NCI-H524 treated with DMSO at 0.1 percent for 48 hours (cell line): ENCODE results near the gene SCGB2B2.
A peak's percentile ranks its signal among the peaks of the same experiment; 100 is the strongest.
"Not testable (repeated sequence)": the region's sequence is repeated elsewhere in the genome, so short reads cannot be mapped to it uniquely, and the experiment has no call there.

Experiments used
- DNase-seq: peaks from one replicate; lab custom pipeline; 2025; lab: John Stamatoyannopoulos, UW

Gene SCGB2B2

GRCh38 chr19:34676697-34677385 lies at the start of gene SCGB2B2:
Gene SCGB2B2 (minus strand): TSS chr19:34677159. CDS start chr19:34594563, 82,596 bp downstream.
- peak; percentile 72 for DNase-seq

GRCh38 chr19:34725400-34725799 lies 48.4 kb upstream of the SCGB2B2 start:
- no peak for DNase-seq

GRCh38 chr19:34722353-34722752 lies 45.4 kb upstream of the SCGB2B2 start:
- no peak for DNase-seq

- no peak for DNase-seq
Measured at GRCh38 chr19:34715357-34715756, 38.4 kb upstream of the SCGB2B2 start.

- no peak for DNase-seq
Measured at GRCh38 chr19:34713262-34713637, 36.3 kb upstream of the SCGB2B2 start.

GRCh38 chr19:34712395-34713261 lies 35.7 kb upstream of the SCGB2B2 start:
- DNase-seq: peak; percentile 38

GRCh38 chr19:34711890-34712289 lies 34.9 kb upstream of the SCGB2B2 start:
- no peak for DNase-seq

- no peak for DNase-seq
Measured at GRCh38 chr19:34707661-34708060, 30.7 kb upstream of the SCGB2B2 start.

GRCh38 chr19:34692549-34692948 lies 15.6 kb upstream of the SCGB2B2 start:
- DNase-seq: no peak

- no peak for DNase-seq
Measured at GRCh38 chr19:34690372-34690771, 13.4 kb upstream of the SCGB2B2 start.

- no peak for DNase-seq
Measured at GRCh38 chr19:34688592-34688991, 11.6 kb upstream of the SCGB2B2 start.

- DNase-seq: no peak
Measured at GRCh38 chr19:34687348-34687747, 10.4 kb upstream of the SCGB2B2 start.

- no peak for DNase-seq
Measured at GRCh38 chr19:34686455-34686854, 9.5 kb upstream of the SCGB2B2 start.

GRCh38 chr19:34685266-34685665 lies 8.3 kb upstream of the SCGB2B2 start:
- not testable (repeated sequence) for DNase-seq

- no peak for DNase-seq
Measured at GRCh38 chr19:34681478-34681877, 4.5 kb upstream of the SCGB2B2 start.

GRCh38 chr19:34678421-34678820 lies 1.5 kb upstream of the SCGB2B2 start:
- DNase-seq: no peak

- DNase-seq: no peak
Measured at GRCh38 chr19:34678085-34678412, 1.1 kb upstream of the SCGB2B2 start.

GRCh38 chr19:34677386-34678084 lies 576 bp upstream of the SCGB2B2 start, which contains the start of gene ZNF302:
Gene ZNF302 (plus strand): TSS chr19:34677678. CDS start chr19:34678805, 1,127 bp downstream.
- DNase-seq: peak; percentile 86

GRCh38 chr19:34675919-34676318 lies 1.0 kb downstream of the SCGB2B2 start:
- DNase-seq: no peak

GRCh38 chr19:34675250-34675649 lies 1.7 kb downstream of the SCGB2B2 start:
- no peak for DNase-seq

- DNase-seq: no peak
Measured at GRCh38 chr19:34673590-34673989, 3.4 kb downstream of the SCGB2B2 start.

- DNase-seq: no peak
Measured at GRCh38 chr19:34671972-34672371, 5.0 kb downstream of the SCGB2B2 start.

- DNase-seq: no peak
Measured at GRCh38 chr19:34669305-34669704, 7.7 kb downstream of the SCGB2B2 start.
